ENCODE results near the gene NMNAT3.

Gene NMNAT3

GRCh38 chr3:139617672-139618268 lies 60.0 kb downstream of the NMNAT3 start:
- TF ChIP-seq, protein P1, sequence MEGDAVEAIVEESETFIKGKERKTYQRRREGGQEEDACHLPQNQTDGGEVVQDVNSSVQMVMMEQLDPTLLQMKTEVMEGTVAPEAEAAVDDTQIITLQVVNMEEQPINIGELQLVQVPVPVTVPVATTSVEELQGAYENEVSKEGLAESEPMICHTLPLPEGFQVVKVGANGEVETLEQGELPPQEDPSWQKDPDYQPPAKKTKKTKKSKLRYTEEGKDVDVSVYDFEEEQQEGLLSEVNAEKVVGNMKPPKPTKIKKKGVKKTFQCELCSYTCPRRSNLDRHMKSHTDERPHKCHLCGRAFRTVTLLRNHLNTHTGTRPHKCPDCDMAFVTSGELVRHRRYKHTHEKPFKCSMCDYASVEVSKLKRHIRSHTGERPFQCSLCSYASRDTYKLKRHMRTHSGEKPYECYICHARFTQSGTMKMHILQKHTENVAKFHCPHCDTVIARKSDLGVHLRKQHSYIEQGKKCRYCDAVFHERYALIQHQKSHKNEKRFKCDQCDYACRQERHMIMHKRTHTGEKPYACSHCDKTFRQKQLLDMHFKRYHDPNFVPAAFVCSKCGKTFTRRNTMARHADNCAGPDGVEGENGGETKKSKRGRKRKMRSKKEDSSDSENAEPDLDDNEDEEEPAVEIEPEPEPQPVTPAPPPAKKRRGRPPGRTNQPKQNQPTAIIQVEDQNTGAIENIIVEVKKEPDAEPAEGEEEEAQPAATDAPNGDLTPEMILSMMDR (IDR thresholded peaks at IDR 0.05), result no peak

DNA sequence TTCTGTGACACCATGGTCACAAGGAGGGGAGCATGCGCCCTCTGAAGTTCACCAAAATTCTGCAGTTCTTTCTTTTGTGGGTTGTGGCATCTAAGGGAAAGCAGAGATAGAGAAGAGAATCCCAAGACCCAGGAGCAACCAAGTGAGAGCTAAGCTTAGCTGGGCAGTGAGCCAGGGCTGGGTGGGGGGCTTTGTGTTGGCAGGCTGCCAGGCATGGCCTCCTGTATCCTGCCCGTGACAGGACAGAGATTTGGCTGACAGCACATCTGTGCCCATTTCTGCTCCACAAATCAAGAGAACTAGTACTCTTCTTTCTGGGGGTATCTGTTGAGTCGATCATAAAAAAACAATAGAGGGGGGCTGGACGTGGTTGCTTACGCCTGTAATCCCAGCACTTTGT lies 66.2 kb downstream of the NMNAT3 start:
- TF ChIP-seq, protein P1 (IDR thresholded peaks at IDR 0.05), result no peak

GRCh38 chr3:139610886-139611285 lies 66.9 kb downstream of the NMNAT3 start:
- TF ChIP-seq, protein P1 (IDR thresholded peaks at IDR 0.05), result no peak

DNA sequence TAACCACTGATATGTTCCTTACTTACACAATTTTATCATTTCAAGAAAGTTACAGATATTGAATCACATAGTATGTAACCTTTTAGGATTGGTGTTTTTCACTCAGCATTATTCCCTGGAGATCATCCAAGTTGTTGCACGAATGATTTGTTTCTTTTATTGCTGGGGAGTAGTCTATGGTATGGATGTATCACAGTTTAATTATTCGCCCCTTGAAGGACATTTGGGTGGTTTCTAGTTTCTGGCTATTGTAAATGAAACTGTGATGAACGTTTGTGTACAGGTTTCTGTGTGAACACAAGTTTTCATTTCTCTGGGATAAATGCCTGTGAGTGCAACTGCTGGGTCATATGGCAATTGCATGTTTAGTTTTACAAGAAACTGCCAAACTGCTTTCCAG lies 68.8 kb downstream of the NMNAT3 start:
- TF ChIP-seq, protein P1 (IDR thresholded peaks at IDR 0.05), result no peak

GRCh38 chr3:139608108-139608380 lies 69.7 kb downstream of the NMNAT3 start:
- TF ChIP-seq, protein P1 (IDR thresholded peaks at IDR 0.05), result no peak

DNA sequence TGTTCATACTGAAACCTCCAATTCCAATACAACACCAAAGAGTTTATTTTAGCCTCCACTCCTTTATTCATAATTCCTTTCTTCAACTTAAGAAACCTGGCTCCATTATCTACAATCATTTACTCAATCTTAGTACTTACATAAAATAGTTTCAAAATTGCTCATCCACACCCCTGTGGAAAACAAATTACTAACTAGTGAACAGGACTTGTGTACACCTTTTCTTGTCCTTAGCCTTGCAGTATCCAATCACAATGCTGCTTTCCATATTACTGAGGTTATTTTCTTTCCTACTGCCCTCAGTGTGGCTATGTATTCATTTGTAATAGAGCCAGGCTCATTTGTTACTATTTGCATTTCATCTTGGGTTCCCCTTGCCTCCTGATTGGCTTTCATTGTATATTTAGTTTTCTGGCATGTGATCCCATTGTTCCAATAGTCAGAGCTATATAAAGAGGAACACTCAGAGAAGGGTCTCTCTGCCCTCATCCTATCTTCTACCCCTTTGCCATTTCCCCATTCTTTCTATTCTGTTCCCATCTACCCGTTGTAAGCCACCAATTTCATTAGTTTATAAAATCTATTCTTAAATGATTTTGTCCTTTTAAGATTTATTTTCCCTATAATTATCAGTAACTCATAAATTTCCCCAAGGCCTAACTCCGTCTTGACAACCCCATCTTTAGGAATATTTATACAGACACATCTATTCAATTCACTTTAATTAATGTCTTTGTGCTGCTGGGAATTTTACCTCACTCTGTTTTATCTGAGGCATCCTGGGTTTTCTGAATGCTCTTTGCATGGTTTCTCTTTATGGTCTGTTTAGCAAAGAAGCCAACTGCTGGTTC lies 70.3 kb downstream of the NMNAT3 start:
- TF ChIP-seq, protein P1 (IDR thresholded peaks at IDR 0.05), result no peak

- TF ChIP-seq, protein P1 (IDR thresholded peaks at IDR 0.05), result no peak
These were observed 75.8 kb downstream of the NMNAT3 start for GRCh38 chr3:139602003-139602402.
